HG03045 (cell line): ENCODE results near the gene RBM15B.

Experiments
- ATAC-seq: cut with Tn5 transposase; IDR thresholded peaks from one replicate; pipeline ENCODE4 v1.9.1; 2021; ENCODE audit warnings: mild to moderate bottlenecking, moderate library complexity; ENCODE audit not compliant: unreplicated experiment

The RBM15B gene

GRCh38 chr3:51391566-51392354 is 675 bp downstream of the RBM15B start:
- ATAC-seq = peak; percentile 18

DNA sequence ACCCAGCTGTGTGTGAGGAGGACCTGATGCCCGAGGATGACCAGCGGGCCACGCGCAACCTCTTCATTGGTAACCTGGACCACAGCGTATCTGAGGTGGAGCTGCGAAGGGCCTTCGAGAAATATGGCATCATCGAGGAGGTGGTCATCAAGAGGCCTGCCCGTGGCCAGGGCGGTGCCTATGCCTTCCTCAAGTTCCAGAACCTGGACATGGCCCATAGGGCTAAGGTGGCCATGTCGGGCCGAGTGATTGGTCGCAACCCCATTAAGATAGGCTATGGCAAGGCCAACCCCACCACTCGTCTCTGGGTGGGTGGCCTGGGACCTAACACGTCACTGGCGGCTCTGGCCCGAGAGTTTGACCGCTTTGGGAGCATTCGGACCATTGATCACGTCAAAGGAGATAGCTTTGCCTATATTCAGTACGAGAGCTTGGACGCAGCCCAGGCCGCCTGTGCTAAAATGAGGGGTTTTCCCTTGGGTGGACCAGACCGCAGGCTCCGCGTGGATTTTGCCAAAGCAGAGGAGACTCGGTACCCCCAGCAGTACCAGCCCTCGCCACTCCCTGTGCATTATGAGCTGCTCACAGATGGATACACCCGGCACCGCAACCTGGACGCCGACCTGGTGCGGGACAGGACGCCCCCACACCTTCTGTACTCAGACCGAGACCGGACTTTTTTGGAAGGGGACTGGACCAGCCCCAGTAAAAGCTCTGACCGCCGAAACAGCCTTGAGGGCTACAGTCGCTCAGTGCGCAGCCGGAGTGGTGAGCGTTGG is 1.5 kb downstream of the RBM15B start:
- ATAC-seq = no peak

- no peak for ATAC-seq
Observed at GRCh38 chr3:51393134-51393495, 2.0 kb downstream of the RBM15B start.

DNA sequence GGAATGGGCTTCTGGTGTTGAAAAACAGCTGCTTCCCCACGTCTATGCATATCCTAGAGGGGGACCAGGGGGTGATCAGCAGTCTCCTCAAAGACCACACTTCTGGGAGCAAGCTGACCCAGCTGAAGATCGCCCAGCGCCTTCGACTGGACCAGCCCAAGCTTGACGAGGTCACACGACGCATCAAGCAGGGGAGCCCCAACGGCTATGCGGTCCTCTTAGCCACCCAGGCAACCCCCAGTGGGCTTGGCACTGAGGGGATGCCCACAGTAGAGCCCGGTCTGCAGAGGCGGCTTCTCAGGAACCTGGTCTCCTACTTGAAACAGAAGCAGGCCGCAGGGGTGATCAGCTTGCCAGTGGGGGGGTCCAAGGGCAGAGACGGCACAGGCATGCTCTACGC is 2.5 kb downstream of the RBM15B start:
- no peak for ATAC-seq

- no peak for ATAC-seq
Observed at GRCh38 chr3:51394541-51394940, 3.5 kb downstream of the RBM15B start.

GRCh38 chr3:51395493-51396213 is 4.6 kb downstream of the RBM15B start:
- no peak for ATAC-seq

DNA sequence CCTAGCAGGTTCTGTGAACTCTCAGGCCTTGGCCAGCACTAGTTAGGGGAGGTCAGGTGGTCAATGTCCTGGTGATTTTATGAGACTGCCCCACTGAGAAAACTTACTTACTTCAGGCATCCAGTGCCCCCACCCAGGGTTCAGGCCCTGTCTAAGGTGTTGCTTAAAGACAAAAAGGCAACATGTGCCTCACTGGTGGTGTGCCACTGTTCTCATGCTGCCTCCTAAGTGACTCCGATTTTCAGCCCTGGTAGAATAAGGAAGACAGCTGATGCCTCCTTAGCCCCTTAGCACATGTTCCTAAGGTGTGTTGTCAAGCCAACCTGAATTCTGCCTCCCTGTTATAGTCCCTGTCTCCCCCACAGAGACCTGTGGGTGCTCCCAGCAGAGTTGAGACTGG is 5.3 kb downstream of the RBM15B start:
- no peak for ATAC-seq

GRCh38 chr3:51397392-51397791 is 6.3 kb downstream of the RBM15B start:
- ATAC-seq = no peak

DNA sequence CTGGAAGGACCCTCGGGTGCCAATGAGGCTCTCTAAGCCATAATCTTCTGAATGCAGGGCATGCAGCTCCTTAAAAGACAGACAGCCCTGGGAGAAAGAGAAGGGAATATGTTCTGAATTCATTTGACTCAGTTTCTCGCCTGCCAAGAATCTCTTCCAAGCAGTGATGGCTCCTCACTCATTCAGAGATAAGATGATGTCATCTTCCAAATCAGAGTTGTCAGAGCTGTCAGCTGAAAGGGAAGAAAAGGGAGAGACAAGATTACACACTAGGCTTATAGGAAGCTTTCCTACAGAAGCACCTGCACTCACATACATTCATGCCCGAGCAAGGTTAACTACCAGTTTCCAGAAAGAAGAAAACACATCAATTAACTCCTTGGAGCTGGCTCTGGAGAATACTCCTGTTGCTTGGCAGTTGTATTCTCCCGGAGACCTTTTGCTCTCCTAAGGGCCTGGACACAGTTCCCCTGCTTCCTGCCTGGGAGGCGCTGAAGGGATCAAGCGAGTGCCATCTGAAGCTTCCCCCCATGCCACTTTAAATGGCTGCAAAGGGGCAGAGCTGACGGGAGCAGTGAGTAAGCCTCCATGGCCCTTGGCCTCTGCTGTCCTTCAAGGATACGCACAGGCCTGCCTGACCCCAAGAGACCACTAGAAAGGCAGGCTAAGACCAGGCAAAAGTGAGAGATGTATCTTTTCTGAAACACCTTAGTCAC is 7.7 kb downstream of the RBM15B start:
- no peak for ATAC-seq

DNA sequence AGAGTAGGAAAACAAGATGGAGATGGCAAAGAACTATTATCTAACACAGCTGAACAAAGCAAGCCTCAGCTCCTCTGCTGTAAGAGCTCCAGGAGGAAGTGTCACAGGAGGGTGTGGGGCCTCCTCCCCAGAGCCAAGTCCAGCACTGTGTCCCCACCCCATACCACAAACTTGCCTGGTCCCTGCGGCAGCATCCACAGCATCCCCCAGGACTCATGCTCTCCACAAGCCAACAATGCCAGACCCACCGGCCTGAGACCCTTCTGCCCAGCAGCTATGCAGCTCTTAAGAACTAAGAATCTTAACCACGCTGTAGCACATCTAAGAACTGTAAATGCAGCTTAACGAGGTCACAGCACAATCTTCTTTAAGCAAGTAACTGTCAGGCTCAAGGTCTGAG is 9.1 kb downstream of the RBM15B start:
- no peak for ATAC-seq

- no peak for ATAC-seq
Observed at GRCh38 chr3:51401735-51402134, 10.7 kb downstream of the RBM15B start.

DNA sequence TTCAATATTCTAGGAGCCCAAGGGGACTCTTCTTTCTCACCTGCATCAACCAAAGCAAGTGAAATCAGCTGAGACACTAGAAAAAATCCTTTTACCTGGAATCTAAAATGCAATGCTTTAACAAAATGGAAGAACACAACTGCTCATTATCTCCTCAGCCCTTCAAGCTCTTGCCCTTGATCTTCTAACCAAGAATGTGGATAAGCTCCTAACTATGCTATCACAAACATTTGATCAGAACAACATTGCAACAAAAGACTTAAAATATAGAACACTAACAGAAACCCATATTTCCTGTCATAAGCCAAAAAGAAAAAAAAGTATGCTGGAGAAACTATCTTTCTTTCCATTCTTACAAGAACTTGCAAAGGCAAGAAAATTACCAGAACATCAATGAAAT is 12.6 kb downstream of the RBM15B start:
- no peak for ATAC-seq

GRCh38 chr3:51408021-51408420 is 16.9 kb downstream of the RBM15B start:
- ATAC-seq = no peak

DNA sequence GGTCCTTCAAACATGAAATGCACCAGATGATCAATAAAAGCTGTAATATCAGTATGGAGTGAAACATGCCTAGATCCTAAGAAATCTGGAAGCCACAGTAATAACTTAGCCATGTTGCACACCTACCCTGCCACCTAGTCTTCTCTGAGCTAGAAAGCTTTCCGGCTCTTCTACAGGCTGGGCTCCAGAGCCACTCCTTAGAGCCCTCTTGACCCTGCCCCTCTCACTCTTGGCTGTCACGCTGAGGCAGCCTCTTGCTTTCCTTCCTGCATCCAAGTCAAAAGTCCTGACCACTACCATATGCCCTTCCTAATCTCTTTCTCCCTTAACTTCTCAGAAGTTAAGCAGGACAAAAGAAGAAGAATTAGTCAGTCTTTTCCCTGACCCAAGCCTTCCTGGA is 17.7 kb downstream of the RBM15B start:
- ATAC-seq = no peak

- no peak for ATAC-seq
Observed at GRCh38 chr3:51422211-51422610, 31.1 kb downstream of the RBM15B start.

GRCh38 chr3:51426921-51427320 is 35.8 kb downstream of the RBM15B start:
- ATAC-seq = no peak

DNA sequence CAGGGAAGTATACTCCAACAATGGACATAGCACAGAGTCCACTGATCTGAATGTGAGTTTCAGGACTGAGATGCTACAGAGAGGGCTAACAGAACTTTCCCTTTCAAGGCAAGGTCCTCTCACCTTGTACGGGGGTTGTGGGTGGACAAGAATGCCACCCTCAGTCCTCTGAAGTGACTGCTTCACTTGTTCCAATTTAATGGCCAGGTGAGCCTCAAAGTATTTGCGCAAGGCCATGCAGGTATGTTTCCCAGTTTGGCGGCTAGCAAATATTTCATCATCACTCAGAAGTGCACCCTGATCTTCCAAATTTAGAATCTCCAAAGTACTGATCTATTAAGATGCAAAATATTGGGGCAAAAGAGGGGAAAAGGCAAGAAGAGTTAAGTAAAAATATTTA is 38.1 kb downstream of the RBM15B start:
- ATAC-seq = no peak

DNA sequence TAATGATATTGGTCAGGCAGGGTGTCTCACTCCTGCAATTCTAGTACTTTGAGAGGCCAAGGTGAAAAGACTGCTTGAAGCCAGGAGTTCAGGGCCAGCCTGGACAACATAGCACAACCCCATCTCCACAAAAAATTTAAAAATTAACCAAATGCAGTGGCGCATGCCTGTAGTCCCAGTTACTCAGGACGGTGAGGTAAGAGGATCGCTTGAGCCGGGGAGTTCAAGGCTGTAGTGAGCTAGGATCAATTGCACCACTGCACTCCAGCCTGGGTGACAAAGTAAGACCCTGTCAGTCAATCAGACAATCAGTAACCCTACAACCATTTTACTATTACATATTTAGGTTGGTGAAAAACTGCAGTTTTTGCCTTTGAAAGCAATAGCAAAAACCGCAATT is 43.0 kb downstream of the RBM15B start:
- ATAC-seq = no peak

GRCh38 chr3:51434746-51435327 is 43.8 kb downstream of the RBM15B start:
- ATAC-seq = no peak

DNA sequence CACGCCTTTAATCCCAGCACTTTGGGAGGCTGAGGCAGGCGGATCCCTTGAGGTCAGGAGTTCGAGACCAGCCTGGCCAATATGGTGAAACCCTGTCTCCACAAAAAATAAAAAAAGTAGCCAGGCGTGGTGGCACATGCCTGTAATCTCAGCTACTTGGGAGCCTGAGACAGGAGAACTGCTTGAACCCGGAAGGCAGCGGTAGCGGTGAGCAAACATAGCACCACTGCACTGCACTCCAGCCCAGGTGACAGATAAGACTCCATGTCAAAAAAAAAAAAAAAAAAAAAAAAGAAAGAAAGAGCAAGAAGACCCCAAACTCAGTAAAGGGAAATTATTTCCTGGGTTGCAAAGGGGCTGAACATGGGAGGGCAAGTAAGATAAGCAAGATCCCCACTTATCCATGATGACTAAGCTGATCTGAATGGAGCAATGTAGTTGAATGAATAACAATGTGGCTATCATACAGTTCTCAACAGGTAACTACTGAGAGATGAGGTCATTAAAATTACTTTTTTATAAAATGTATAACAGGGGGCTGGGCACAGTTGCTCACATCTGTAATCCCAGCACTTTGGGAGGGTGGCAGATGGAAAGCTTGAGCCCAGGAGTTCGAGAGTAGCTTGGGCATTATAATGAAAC is 46.0 kb downstream of the RBM15B start:
- no peak for ATAC-seq
